Immature natural killer cell (primary cell): Measurements from ENCODE around the gene ENKD1. TPM values are rescaled to one million over a fixed set of nuclear protein-coding genes. Genes with fewer than 3 reads are reported as not detected.
"Not testable (repeated sequence)": the region's sequence is repeated elsewhere in the genome, so short reads cannot be mapped to it uniquely, and the experiment has no call there.

Experiments used
- DNase-seq, 3 donors: peaks; one replicate each; pipeline ENCODE4 v3.0.0; 2022; ENCODE audit warnings: mixed read lengths in 1 of 3
- H3K27ac Mint-ChIP-seq, 6 donors: one replicate each; pipeline ENCODE4 v1.8.0; 2020; ENCODE audit warnings: mixed read lengths in 6 of 6, mild to moderate bottlenecking in 5 of 6, inconsistent platforms in 4 of 6, moderate library complexity in 3 of 6
- H3K27me3 Mint-ChIP-seq, 3 donors: one replicate each; pipeline ENCODE4 v1.8.0; 2020 to 2021; ENCODE audit warnings: low read depth in 3 of 3, mild to moderate bottlenecking in 3 of 3, mixed read lengths in 3 of 3, moderate library complexity in 3 of 3, inconsistent platforms in 1 of 3
- H3K36me3 Mint-ChIP-seq, 3 donors: one replicate each; pipeline ENCODE4 v1.8.0; 2020; ENCODE audit warnings: mixed read lengths in 3 of 3, inconsistent platforms in 2 of 3, mild to moderate bottlenecking in 2 of 3
- H3K4me1 Mint-ChIP-seq, 2 donors: one replicate each; pipeline ENCODE4 v1.8.0; 2020; ENCODE audit warnings: inconsistent platforms in 2 of 2, mild to moderate bottlenecking in 2 of 2, mixed read lengths in 2 of 2, moderate library complexity in 1 of 2
- H3K4me3 Mint-ChIP-seq, 5 donors: one replicate each; pipeline ENCODE4 v1.8.0; 2020; ENCODE audit warnings: mild to moderate bottlenecking in 5 of 5, mixed read lengths in 5 of 5, inconsistent platforms in 3 of 5, moderate library complexity in 3 of 5
- H3K9me3 Mint-ChIP-seq, 6 donors: one replicate each; pipeline ENCODE4 v1.8.0; 2020; ENCODE audit warnings: mild to moderate bottlenecking in 6 of 6, mixed read lengths in 6 of 6, inconsistent platforms in 4 of 6, moderate library complexity in 3 of 6
- polyA plus RNA-seq, 3 donors: library from polyadenylated mRNA; unstranded; fragments of 300-500 nt; fragmentation: Illumina TruSeq; gene quantifications; one replicate each; pipeline ENCODE4 v1.2.3, GENCODE V29; 2021

Gene ENKD1
- polyA plus RNA-seq, 3 donors from 2014 or later: 0.43 to 1.9 (median 0.48) TPM

DNA sequence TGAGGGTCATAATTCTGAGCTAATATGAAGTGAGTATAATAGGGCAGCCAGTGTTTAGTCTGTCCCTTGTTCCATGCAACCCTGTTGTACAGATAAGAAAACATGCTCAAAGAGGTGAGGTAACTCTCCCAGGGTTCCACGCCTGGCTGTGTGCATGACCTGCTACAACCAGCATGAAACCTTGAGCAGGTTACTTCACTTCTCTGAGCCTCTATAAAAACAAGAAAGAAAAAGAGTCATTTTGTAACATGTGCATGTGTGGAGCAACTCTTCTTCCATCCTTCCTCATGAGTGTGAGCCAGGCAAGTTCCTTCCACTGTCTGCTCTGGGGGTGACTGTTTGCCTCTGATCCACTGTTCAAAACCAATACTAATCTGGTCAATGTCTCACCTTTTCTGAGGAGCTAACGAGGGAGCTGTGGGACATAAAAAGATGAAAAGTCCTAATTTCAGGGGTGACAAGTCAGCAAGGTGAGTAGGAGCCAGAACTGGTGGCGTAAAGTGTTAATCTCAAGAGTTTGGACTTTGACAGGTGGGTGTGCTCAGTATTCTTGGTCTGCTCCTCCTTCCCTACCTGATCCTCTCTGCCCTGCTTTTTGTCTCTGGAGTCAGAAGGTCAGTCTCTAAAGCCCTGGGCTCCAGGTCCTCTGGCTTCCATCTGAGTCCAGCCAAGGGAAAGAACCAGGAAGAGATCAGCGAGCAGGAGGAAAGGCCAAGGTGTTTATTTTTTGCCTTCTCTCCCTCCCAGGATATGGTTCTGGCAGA lies 31.1 kb upstream of the ENKD1 start:
- H3K9me3 Mint-ChIP-seq: no peaks in the 10 kb centered on the region
- peaks cover 2 to 5% of the 10 kb centered on the region in 2 donors for H3K4me1 Mint-ChIP-seq
- H3K27me3 Mint-ChIP-seq: no peaks in the 10 kb centered on the region
- no peak for DNase-seq
- H3K4me3 Mint-ChIP-seq: no peak overlapping the region
- H3K27ac Mint-ChIP-seq: peak overlapping the region in 1 of 6 donors; percentile 56
- peaks cover 8 to 9% (median 9%) of the 10 kb centered on the region in 3 donors for H3K36me3 Mint-ChIP-seq

DNA sequence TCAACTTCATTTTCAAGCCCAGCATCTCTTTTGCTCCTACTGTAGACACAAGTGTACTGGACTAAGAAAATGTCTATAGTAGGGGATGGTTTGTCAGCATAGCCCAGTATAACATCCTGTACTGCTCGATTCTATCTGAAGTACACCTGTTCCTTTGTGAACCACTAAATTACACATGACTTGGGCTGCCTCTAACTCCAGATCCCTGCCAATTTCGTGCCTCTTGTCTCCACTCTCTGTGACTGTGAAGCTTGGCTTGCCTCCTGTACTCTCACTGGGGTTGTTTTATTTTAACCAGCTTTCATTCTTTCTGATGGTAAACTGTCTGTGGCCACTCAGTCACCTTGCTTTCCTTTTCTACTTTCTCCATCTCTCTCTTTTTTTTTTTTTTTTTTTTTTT lies 28.1 kb upstream of the ENKD1 start:
- no peak overlapping the region for H3K27ac Mint-ChIP-seq
- no peaks in the 10 kb centered on the region for H3K27me3 Mint-ChIP-seq
- H3K9me3 Mint-ChIP-seq: no peaks in the 10 kb centered on the region
- no peaks in the 10 kb centered on the region for H3K4me1 Mint-ChIP-seq
- DNase-seq: no peak
- peaks cover 8 to 9% (median 9%) of the 10 kb centered on the region in 3 donors for H3K36me3 Mint-ChIP-seq
- H3K4me3 Mint-ChIP-seq: no peak overlapping the region

DNA sequence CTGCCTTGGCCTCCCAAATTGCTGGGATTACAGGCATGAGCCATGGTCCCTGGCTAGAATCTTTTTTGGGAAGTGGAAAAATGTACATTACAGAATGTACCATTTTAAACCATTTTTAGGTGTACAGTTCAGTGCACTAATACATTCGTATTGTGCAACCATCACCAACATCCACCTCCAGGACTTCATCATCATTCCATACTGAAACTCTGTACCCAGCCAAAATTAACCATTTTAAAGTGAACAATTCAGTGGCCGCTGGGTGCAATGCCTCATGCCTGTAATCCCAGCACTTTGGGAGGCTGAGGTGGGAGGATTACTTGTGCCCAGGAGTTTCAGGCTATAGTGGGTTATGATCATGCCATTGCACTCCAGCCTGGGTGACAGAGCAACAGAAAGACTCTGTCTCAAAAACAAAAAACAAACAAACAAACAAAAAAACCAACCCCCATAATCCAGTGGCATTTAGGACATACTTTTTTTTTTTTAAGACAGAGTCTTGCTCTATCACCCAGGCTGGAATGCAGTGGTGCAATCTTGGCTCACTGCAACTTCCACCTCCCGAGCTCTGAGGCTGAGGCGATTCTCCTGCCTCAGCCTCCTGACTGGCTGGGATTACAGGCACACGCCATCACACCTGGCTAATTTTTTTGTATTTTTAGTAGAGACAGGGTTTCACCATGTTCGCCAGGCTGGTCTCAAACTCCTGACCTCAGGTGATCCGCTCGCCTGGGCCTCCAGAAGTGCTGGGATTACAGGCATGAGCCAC lies 27.2 kb upstream of the ENKD1 start:
- H3K4me3 Mint-ChIP-seq, H3K27me3 Mint-ChIP-seq, H3K9me3 Mint-ChIP-seq, DNase-seq, H3K4me1 Mint-ChIP-seq, H3K36me3 Mint-ChIP-seq, H3K27ac Mint-ChIP-seq: not testable (repeated sequence)

DNA sequence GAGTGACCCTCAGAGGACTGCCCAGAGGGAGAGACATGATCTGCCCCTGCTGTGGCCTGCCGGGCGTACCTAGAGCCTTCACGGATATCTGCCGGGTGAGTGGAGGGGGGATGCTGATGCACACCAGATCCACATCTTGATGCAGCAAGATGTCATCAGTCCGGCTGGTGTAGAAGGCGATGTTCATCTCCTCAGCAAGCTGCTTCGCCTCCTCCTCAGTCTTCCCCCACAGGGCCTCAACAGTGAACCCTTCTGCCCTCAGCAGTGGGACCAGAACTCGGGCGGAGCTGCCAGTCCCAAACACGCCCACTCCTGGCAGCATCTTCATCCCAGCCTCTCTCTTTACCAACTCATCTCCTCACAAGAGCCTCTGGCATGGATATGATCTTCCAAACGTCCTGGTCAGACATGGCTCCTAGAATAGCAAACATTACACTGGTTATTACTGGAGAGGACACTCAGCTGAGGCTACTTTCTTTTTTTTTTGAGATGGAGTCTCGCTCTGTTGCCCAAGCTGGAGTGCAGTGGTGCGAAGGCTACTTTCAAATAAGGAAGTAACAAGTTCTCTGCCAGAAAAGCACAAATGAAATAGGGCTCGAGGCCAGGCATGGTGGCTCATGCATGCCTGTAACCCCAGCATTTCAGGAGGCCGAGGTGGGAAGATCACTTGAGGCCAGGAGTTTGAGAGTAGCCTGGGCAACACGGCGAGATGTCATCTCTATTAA lies 19.0 kb upstream of the ENKD1 start:
- peaks cover 8 to 10% (median 9%) of the 10 kb centered on the region in 3 donors for H3K36me3 Mint-ChIP-seq
- H3K27me3 Mint-ChIP-seq: no peaks in the 10 kb centered on the region
- H3K4me1 Mint-ChIP-seq: no peaks in the 10 kb centered on the region
- H3K4me3 Mint-ChIP-seq: no peak overlapping the region
- no peak overlapping the region for H3K27ac Mint-ChIP-seq
- DNase-seq: no peak
- H3K9me3 Mint-ChIP-seq: no peaks in the 10 kb centered on the region

DNA sequence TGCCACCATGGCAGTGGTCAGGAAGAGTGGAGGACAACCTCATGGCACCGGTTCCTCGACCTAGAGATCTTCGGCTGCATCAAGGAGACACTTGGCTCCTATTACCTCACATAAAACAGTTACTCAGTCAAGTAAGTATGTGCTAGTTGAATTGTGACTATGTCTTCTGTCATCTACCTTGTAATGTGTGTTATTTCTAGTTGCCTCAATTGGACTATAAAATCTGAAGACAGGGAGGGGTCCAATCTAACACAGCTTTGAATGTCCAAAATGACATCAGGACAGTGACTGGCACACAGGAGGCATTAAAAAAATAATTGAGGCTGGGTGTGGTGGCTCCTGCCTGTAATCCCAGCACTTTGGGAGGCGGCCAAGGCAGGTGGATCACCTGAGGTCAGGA lies 17.2 kb upstream of the ENKD1 start:
- H3K27ac Mint-ChIP-seq: no peak overlapping the region
- no peaks in the 10 kb centered on the region for H3K9me3 Mint-ChIP-seq
- no peak overlapping the region for H3K4me3 Mint-ChIP-seq
- H3K4me1 Mint-ChIP-seq: no peaks in the 10 kb centered on the region
- H3K27me3 Mint-ChIP-seq: no peaks in the 10 kb centered on the region
- no peak for DNase-seq
- H3K36me3 Mint-ChIP-seq: peaks cover 8 to 10% (median 9%) of the 10 kb centered on the region in 3 donors

DNA sequence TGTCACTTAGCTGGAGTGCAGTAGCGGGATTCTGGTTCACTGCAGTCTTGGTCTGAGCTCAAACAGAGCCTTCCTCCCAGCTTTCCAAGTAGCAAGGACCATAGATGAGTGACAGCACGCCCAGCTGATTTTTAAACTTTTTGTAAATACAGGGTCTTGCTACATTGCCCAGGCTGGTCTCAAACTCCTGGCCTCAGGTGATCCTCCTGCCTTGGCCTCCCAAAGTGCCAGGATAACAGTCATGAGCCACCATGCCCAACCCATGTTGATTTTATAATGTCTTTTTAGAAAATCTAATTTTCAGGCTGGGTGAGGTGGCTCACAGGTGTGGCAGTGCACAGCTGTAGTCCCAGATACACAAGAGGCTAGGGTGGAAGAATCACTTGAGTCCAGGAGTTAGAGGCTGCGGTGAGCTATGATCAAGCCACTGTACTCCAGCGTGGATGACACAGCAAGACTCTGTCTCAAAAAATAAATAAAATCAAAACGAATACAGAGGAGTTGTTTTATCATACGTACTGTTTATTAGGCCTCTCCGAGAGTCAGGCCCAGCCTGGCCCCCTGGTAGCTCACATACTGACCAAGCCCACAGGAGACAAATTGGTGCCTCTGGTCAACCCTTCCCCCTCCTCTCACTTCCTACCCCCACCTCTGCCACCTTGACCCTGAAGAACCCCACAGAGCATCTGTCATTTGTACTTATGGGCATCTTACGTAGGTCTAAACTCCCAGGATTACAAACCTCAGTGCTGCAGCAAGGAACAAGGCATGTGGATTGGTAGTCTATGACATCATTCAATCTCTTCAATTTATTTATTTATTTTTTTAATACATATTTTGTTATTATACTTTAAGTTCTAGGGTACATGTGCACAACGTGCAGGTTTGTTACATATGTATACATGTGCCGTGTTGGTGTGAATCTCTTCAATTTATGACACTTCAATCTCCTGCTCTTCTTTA lies 13.7 kb upstream of the ENKD1 start:
- H3K4me1 Mint-ChIP-seq: no peaks in the 10 kb centered on the region
- H3K27ac Mint-ChIP-seq: peak overlapping the region in 1 of 6 donors; percentile 34
- H3K36me3 Mint-ChIP-seq: peaks cover 4 to 10% (median 7%) of the 10 kb centered on the region in 3 donors
- H3K4me3 Mint-ChIP-seq: no peak overlapping the region
- H3K27me3 Mint-ChIP-seq: peaks cover 0 to 3% (median 0%) of the 10 kb centered on the region in 3 donors
- no peaks in the 10 kb centered on the region for H3K9me3 Mint-ChIP-seq
- no peak for DNase-seq

DNA sequence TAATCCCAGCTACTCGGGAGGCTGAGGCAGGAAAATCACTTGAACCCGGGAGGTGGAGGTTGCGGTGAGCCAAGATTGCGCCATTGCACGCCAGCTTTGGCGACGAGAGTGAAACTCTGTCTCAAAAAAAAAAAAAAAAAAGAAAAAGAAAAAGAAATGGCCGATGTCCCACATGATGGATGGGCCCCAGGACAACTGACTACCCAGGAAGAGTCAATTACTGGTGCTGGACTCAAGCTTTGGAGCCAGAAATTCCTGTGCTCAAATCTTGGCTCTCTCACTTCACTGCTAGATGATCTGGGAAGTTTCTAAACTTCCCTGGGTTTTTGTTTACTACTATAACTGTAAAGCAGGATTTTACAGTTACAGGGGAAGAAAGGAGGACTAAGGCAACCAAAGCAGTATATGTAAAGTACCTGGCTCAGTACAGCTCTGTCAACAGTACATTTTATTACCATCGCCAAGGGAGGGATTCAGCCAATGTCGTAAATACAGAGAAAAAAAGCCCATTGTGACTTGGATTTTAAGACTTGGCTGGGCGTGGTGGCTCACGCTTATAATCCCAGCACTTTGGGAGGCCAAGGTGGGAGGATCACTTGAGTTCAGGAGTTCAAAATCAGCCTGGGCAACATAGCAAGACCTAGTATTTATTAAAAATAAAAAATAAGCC lies 11.9 kb upstream of the ENKD1 start:
- Mint-ChIP-seq H3K27me3 (peaks cover 0 to 3% (median 0%) of the 10 kb centered on the region in 3 donors), H3K4me1 (no peaks in the 10 kb centered on the region), H3K4me3 (no peak overlapping the region), H3K27ac (peak overlapping the region in 1 of 6 donors; percentile 40), H3K9me3 (no peaks in the 10 kb centered on the region), H3K36me3 (peaks cover 0 to 7% (median 2%) of the 10 kb centered on the region in 3 donors)
- DNase-seq: no peak

DNA sequence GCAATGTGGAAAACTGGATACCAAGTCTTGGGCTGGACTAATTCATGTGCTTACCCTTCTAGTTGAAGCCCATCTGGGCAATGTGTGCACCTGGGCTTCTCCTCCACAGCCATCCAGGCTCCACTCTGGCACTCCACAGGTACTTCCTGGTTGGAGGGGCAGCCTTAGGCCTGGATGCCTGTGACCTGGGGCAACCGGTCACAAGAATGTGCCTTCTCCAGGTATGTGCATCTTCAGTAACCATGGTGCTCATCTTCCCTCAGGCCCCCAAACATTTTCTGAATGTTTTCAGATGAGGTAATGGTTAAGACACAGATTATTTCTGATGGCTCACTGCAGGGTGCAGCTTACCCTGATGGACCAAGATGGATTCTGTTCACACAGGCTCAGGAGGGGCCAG lies 11.2 kb upstream of the ENKD1 start:
- no peaks in the 10 kb centered on the region for H3K4me1 Mint-ChIP-seq
- H3K27me3 Mint-ChIP-seq: peaks cover 0 to 3% (median 0%) of the 10 kb centered on the region in 3 donors
- DNase-seq: no peak
- H3K4me3 Mint-ChIP-seq: no peak overlapping the region
- H3K36me3 Mint-ChIP-seq: peaks cover 0 to 4% (median 0%) of the 10 kb centered on the region in 3 donors
- H3K27ac Mint-ChIP-seq: no peak overlapping the region
- H3K9me3 Mint-ChIP-seq: no peaks in the 10 kb centered on the region

DNA sequence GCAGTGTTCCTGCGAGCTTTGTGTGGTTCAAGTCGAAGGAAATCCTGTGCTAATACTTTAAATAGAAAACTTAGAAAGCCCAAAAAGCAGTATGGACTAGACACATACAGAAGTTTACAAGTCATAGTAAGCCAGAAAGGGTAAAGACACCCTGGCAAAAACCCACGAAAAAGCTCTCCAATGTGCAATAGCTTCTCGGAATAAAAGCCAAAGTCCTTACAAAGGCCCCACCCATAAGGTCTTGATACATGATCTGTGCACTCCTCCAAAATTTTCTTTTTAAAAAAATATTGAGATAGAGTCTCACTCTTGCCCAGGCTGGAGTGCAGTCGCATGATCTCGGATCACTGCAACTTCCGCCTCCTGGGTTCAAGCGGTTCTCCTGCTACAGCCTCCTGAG lies 10.4 kb upstream of the ENKD1 start:
- Mint-ChIP-seq H3K9me3 (no peaks in the 10 kb centered on the region), H3K27me3 (peaks cover 0 to 3% (median 0%) of the 10 kb centered on the region in 3 donors), H3K4me3 (no peak overlapping the region), H3K4me1 (no peaks in the 10 kb centered on the region), H3K27ac (no peak overlapping the region), H3K36me3 (no peaks in the 10 kb centered on the region)
- no peak for DNase-seq

DNA sequence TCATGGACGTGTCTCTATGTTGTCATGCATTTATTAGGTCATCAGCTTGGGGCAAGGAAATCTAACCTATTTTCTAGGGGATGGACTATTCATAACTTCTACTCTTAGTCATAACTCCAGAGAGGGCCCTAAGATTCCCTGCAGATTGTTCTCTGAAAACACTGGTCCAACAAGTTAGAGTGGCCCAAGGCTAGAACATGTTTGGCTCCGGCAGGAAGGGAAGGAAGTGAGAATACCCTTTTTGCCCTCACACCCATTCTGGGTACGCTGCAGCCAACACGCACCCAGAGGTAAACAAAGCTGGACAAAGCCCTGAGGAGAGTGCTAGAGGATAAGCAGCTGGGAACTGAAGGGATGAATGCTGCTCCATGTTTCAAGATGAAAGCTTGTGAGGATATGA lies 10.0 kb upstream of the ENKD1 start:
- H3K27me3 Mint-ChIP-seq: peaks cover 0 to 3% (median 0%) of the 10 kb centered on the region in 3 donors
- H3K36me3 Mint-ChIP-seq: no peaks in the 10 kb centered on the region
- H3K9me3 Mint-ChIP-seq: no peaks in the 10 kb centered on the region
- H3K27ac Mint-ChIP-seq: no peak overlapping the region
- no peak overlapping the region for H3K4me3 Mint-ChIP-seq
- DNase-seq: no peak
- H3K4me1 Mint-ChIP-seq: no peaks in the 10 kb centered on the region

DNA sequence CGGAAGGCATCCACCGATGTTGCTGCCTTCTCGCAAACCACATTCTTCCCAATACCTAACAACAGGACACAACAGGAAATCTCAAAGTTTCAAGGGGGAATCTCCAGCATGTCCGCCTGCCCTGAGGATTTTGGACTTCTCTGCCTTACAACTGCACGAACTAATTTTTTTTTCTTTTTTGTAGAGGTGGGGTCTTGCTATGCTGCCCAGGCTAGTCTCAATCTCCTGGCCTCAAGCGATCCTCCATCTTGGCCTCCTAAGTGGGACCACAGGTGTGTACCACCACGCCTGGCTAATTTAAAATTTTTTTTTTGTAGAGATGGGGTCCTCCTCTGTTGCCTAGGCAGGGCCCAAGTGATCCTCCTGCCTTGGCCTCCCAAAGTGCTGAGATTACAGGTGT lies 9.4 kb upstream of the ENKD1 start:
- Mint-ChIP-seq H3K4me3 (no peak overlapping the region), H3K27ac (no peak overlapping the region), H3K9me3 (no peaks in the 10 kb centered on the region), H3K27me3 (peaks cover 0 to 3% (median 0%) of the 10 kb centered on the region in 3 donors), H3K4me1 (no peaks in the 10 kb centered on the region), H3K36me3 (no peaks in the 10 kb centered on the region)
- no peak for DNase-seq

DNA sequence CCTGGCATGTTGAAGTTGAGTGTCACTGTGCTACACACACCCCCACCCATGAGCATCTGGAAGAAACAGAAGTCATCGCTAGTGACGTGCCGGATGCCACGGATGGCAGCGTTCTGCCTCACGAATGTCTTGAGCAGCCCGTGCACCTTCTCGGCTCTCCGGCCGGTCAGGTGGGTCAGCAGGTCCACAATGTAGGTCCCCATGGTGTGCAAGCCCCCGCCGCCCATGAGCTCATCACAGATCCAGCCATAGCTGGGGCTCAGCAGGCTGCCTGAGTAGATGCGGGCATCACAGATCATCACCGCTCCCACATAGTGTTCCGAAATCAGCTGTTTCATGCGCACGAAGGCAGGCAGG lies 9.0 kb upstream of the ENKD1 start:
- no peaks in the 10 kb centered on the region for H3K36me3 Mint-ChIP-seq
- no peaks in the 10 kb centered on the region for H3K9me3 Mint-ChIP-seq
- H3K4me1 Mint-ChIP-seq: no peaks in the 10 kb centered on the region
- H3K27me3 Mint-ChIP-seq: peaks cover 0 to 3% (median 0%) of the 10 kb centered on the region in 3 donors
- H3K27ac Mint-ChIP-seq: no peak overlapping the region
- no peak overlapping the region for H3K4me3 Mint-ChIP-seq
- no peak for DNase-seq
